HCT116 (cell line): ENCODE data around the gene GRM8. TPM values are rescaled to one million over a fixed set of nuclear protein-coding genes. Genes with fewer than 3 reads are reported as not detected.

Experiments
- ATAC-seq: fragments of 200-7000 bp; cut with Tn5 transposase; 2 replicates; pipeline ENCODE4 v1.9.1; 2020; ENCODE audit warnings: mild to moderate bottlenecking, moderate library complexity
- BruUV-seq: library from RNA; stranded (reverse); fragments of 400-500 nt; replicated peaks from 2 replicates; lab custom pipeline; 2021; lab: Mats Ljungman, UMichigan
- CTCF ChIA-PET: fragments of 300-600 bp; sonication (Branson Sonifier 250); formaldehyde crosslinking; loops from one replicate; lab custom pipeline; 2021; ENCODE audit warnings: antibody characterized with exemption; lab: Charles Lee
- POLR2A ChIA-PET: fragments of 300-600, 350-600 bp; sonication (Branson Sonifier 250); formaldehyde crosslinking; loops from one replicate; lab custom pipeline; 2021; ENCODE audit warnings: antibody characterized with exemption; lab: Charles Lee
- RAD21 ChIA-PET, 2 experiments: fragments of 300-600 bp; sonication (Branson Sonifier 250); formaldehyde crosslinking; loops; one replicate each; lab custom pipeline; 2023; ENCODE audit warnings: low total read pairs in 2 of 2; ENCODE audit not compliant: uncharacterized antibody in 2 of 2, unreplicated experiment in 2 of 2, low non-redundant PET in 1 of 2; lab: Charles Lee
- DNase-seq: peaks from one replicate; pipeline ENCODE4 v3.0.0-alpha.2; 2010; ENCODE audit warnings: low read depth, low spot score
- H2AFZ ChIP-seq: fragments of 200-600 bp; shearing (Covaris generic), sonication (generic); 2 replicates; pipeline ENCODE4 v1.6.1; 2017; ENCODE audit warnings: low read depth, mixed run types, mixed read lengths, antibody characterized with exemption, low read length; ENCODE audit not compliant: poor library complexity, severe bottlenecking
- H3K27ac ChIP-seq: 2 replicates; pipeline ENCODE4 v1.5.1; 2012; ENCODE audit warnings: low read depth, low read length
- H3K27me3 ChIP-seq: fragments of 200-600 bp; sonication (generic); 2 replicates; pipeline ENCODE4 v1.6.1; 2016; ENCODE audit warnings: mixed run types, low read length, mixed read lengths; ENCODE audit not compliant: insufficient read depth
- H3K36me3 ChIP-seq, 2 experiments: fragments of 200-500 bp in 1 of 2; fragments of 200-600 bp in 1 of 2; sonication (Bioruptor generic) in 1 of 2; sonication (generic) in 1 of 2; 2 replicates each; pipeline versions ENCODE4 v1.5.1 to v1.6.1; 2014 to 2016; ENCODE audit warnings: low read length in 2 of 2, inconsistent platforms in 1 of 2, mixed read lengths in 1 of 2, mixed run types in 1 of 2; ENCODE audit not compliant: insufficient read depth in 2 of 2, control insufficient read depth in 1 of 2
- H3K4me1 ChIP-seq, 2 experiments: fragments of 200-600 bp in 1 of 2; sonication (generic) in 1 of 2; 2 replicates each; pipeline versions ENCODE4 v1.5.1 to v1.6.1; 2012 to 2017; ENCODE audit warnings: low read length in 2 of 2, inconsistent platforms in 1 of 2, mild to moderate bottlenecking in 1 of 2, mixed read lengths in 1 of 2, mixed run types in 1 of 2, moderate library complexity in 1 of 2; ENCODE audit not compliant: insufficient read depth in 2 of 2, control insufficient read depth in 1 of 2
- H3K4me2 ChIP-seq: fragments of 200-600 bp; sonication (generic); 2 replicates; pipeline ENCODE4 v1.6.1; 2017; ENCODE audit warnings: mixed run types, low read length, mixed read lengths
- H3K4me3 ChIP-seq, 2 experiments: fragments of 200-600 bp in 1 of 2; sonication (generic) in 1 of 2; replicated peaks in 1 of 2; 2 replicates each; pipeline ENCODE4 v1.5.1; 2011 to 2016; ENCODE audit warnings: low read length in 2 of 2, control low read depth in 1 of 2, low read depth in 1 of 2, mild to moderate bottlenecking in 1 of 2, mixed read lengths in 1 of 2, mixed run types in 1 of 2
- H3K79me2 ChIP-seq: fragments of 200-600 bp; sonication (generic); 2 replicates; pipeline ENCODE4 v1.6.1; 2017; ENCODE audit warnings: mild to moderate bottlenecking, mixed run types, low read length, moderate library complexity, mixed read lengths; ENCODE audit not compliant: insufficient read depth
- H3K9ac ChIP-seq: fragments of 200-600 bp; sonication (generic); 2 replicates; pipeline ENCODE4 v1.6.1; 2016; ENCODE audit warnings: low read length, mixed read lengths
- H3K9me2 ChIP-seq: fragments of 200-600 bp; sonication (generic), shearing (Covaris generic); 2 replicates; pipeline ENCODE4 v1.6.1; 2017; ENCODE audit warnings: mixed run types, mild to moderate bottlenecking, moderate library complexity; ENCODE audit not compliant: insufficient read depth
- H3K9me3 ChIP-seq, 2 experiments: fragments of 200-500 bp in 1 of 2; fragments of 200-600 bp in 1 of 2; sonication (Bioruptor generic) in 1 of 2; sonication (generic) in 1 of 2; 2 replicates each; pipeline ENCODE4 v1.6.1; 2014 to 2017; ENCODE audit warnings: low read length in 2 of 2, mixed read lengths in 2 of 2, inconsistent platforms in 1 of 2, low read depth in 1 of 2, mild to moderate bottlenecking in 1 of 2, mixed run types in 1 of 2, moderate library complexity in 1 of 2; ENCODE audit not compliant: control insufficient read depth in 1 of 2, insufficient read depth in 1 of 2
- H4K20me1 ChIP-seq: fragments of 200-600 bp; sonication (generic), shearing (Covaris generic); 2 replicates; pipeline ENCODE4 v1.6.1; 2017; ENCODE audit warnings: mixed run types, mild to moderate bottlenecking, moderate library complexity; ENCODE audit not compliant: insufficient read depth
- CBX3 ChIP-seq: IDR thresholded peaks from 2 replicates; pipeline ENCODE4 v1.6.1; 2012; ENCODE audit warnings: low read depth
- ELF1 ChIP-seq: IDR thresholded peaks from 2 replicates; pipeline ENCODE4 v1.6.1; 2012; ENCODE audit warnings: low read depth, borderline replicate concordance
- EZH2phosphoT487 ChIP-seq: fragments of 200-600 bp; IDR thresholded peaks from 2 replicates; pipeline ENCODE4 v1.6.1; 2018; ENCODE audit warnings: antibody characterized with exemption, borderline replicate concordance
- RAD21 ChIP-seq: IDR thresholded peaks from 2 replicates; pipeline ENCODE4 v1.6.1; 2012; ENCODE audit warnings: low read depth, mild to moderate bottlenecking
- intact Hi-C: fragments of 100-400 bp; cut with micrococcal nuclease; formaldehyde crosslinking; loops from 2 replicates; pipeline ENCODE4 v1.10.0; 2022
- total RNA-seq: library from RNA; stranded (reverse); gene quantifications from one replicate; pipeline ENCODE4 v1.2.1, GENCODE V29; 2021; ENCODE audit not compliant: unreplicated experiment
- TF ChIP-seq, protein P1 (sequence below): IDR thresholded peaks from 2 replicates; pipeline ENCODE4 v1.6.1; 2012; ENCODE audit warnings: low read depth
- TF ChIP-seq, protein P2 (sequence below), 3 experiments: fragments of 200-600 bp in 1 of 3; sonication (generic) in 1 of 3; IDR thresholded peaks in 2 of 3; conservative IDR thresholded peaks in 1 of 3; 2 replicates each; pipeline ENCODE4 v1.5.1; 2012 to 2017; ENCODE audit warnings: low read depth in 2 of 3, low read length in 2 of 3, antibody characterized with exemption in 1 of 3, borderline replicate concordance in 1 of 3, control low read depth in 1 of 3, mild to moderate bottlenecking in 1 of 3, mixed read lengths in 1 of 3, mixed run types in 1 of 3, moderate library complexity in 1 of 3; ENCODE audit not compliant: insufficient read depth in 1 of 3

Gene GRM8
- total RNA-seq, 1 experiment from 2014 or later, result 0.05 TPM

DNA sequence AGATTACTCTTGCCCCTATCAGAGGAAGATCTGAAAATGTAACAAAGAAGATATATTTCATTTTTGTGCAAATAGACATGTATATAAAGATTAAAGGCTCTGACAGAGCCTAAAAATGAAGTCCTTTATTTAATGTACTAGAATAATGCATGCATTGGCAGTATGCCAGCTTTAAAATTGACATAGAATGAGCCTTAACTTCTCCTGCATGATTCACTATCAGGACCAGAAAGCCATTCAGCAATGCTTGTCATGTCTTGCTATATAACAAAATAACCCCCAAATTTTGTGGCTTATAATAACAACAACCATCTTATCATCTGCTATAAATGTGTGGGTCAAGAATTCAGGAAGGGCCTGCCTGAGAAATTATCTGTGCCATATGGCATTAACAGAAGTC is 411.9 kb downstream of the GRM8 start:
- ChIA-PET CTCF (interaction anchor here (1.2 kb wide), 1 partner anchor 8 kb away, joined by 3 read pairs; no protein-coding TSS in a partner anchor), POLR2A (no interaction called here)

More for the DNA sequence above, 411.9 kb downstream of the GRM8 start:
- Histone ChIP-seq H3K9me2 (no peaks in the 10 kb centered on the region), H3K9ac (no peak overlapping the region), H2AFZ (no peak overlapping the region), H4K20me1 (no peaks in the 10 kb centered on the region), H3K4me1 (no peaks in the 10 kb centered on the region), H3K36me3 (no peaks in the 10 kb centered on the region), H3K4me2 (no peak overlapping the region), H3K4me3 (no peak overlapping the region), H3K27me3 (peaks cover 34% of the 10 kb centered on the region), H3K79me2 (no peaks in the 10 kb centered on the region), H3K27ac (no peak overlapping the region), H3K9me3 (no peaks in the 10 kb centered on the region)
- intact Hi-C loops, result no loop called here
- RAD21 ChIA-PET, result no interaction called here
- DNase-seq (no peak), ATAC-seq (no peak)
- no TSS peak for BruUV-seq
- TF ChIP-seq EZH2phosphoT487 (no peak), ELF1 (no peak), CBX3 (no peak), RAD21 (no peak)
- TF ChIP-seq, protein P1, sequence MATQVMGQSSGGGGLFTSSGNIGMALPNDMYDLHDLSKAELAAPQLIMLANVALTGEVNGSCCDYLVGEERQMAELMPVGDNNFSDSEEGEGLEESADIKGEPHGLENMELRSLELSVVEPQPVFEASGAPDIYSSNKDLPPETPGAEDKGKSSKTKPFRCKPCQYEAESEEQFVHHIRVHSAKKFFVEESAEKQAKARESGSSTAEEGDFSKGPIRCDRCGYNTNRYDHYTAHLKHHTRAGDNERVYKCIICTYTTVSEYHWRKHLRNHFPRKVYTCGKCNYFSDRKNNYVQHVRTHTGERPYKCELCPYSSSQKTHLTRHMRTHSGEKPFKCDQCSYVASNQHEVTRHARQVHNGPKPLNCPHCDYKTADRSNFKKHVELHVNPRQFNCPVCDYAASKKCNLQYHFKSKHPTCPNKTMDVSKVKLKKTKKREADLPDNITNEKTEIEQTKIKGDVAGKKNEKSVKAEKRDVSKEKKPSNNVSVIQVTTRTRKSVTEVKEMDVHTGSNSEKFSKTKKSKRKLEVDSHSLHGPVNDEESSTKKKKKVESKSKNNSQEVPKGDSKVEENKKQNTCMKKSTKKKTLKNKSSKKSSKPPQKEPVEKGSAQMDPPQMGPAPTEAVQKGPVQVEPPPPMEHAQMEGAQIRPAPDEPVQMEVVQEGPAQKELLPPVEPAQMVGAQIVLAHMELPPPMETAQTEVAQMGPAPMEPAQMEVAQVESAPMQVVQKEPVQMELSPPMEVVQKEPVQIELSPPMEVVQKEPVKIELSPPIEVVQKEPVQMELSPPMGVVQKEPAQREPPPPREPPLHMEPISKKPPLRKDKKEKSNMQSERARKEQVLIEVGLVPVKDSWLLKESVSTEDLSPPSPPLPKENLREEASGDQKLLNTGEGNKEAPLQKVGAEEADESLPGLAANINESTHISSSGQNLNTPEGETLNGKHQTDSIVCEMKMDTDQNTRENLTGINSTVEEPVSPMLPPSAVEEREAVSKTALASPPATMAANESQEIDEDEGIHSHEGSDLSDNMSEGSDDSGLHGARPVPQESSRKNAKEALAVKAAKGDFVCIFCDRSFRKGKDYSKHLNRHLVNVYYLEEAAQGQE, result no peak
- TF ChIP-seq, protein P2, sequence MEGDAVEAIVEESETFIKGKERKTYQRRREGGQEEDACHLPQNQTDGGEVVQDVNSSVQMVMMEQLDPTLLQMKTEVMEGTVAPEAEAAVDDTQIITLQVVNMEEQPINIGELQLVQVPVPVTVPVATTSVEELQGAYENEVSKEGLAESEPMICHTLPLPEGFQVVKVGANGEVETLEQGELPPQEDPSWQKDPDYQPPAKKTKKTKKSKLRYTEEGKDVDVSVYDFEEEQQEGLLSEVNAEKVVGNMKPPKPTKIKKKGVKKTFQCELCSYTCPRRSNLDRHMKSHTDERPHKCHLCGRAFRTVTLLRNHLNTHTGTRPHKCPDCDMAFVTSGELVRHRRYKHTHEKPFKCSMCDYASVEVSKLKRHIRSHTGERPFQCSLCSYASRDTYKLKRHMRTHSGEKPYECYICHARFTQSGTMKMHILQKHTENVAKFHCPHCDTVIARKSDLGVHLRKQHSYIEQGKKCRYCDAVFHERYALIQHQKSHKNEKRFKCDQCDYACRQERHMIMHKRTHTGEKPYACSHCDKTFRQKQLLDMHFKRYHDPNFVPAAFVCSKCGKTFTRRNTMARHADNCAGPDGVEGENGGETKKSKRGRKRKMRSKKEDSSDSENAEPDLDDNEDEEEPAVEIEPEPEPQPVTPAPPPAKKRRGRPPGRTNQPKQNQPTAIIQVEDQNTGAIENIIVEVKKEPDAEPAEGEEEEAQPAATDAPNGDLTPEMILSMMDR (IDR thresholded peaks at IDR 0.05 in 2 of 3, conservative IDR thresholded peaks at IDR 0.05 in 1 of 3; ENCODE audit: borderline replicate concordance in 1 of 3, insufficient read depth in 1 of 3, low read depth in 2 of 3, low read length in 2 of 3), result no peak
